HG03521 (cell line): ENCODE measurements around the gene PTPN22.
A peak's percentile ranks its signal among the peaks of the same experiment; 100 is the strongest.

Experiments
- ATAC-seq: cut with Tn5 transposase; IDR thresholded peaks from one replicate; pipeline ENCODE4 v1.9.1; 2021; ENCODE audit warnings: mild to moderate bottlenecking, moderate library complexity; ENCODE audit not compliant: unreplicated experiment

The PTPN22 gene

DNA sequence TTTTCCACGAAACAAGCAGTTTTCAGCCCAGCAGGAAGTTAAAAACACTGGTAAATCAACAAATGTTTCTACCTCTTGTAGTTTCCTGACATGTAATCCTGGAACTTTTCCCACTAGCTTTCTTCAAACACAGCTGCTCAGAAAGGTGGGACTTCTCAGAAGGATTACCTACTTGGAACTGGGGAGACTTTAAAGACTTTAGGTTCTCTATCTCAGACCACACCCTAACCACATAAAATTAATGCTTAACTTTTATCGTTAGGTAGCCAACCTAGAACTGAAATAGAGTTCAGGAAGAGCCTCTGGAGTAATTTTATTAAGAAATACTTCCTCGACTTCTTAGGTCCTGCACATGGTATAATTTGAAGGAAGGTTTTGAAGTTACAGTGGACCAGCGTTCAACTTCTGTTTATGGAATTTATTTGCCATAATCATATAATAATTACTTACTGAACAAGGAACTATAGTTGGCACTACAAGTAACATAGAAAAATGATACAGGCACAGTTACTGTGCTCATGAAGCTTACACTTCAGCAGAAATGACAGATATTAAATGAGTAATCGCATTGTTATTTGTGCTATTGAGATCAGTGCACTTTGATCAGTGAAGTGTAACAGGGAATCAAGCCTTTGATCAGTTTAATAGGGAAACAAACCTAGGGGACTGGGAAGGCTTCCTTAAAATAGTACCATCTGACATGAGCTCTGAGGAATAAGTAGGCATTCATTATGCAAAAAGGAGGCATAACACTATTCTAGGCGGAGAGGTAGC, 16.1 kb upstream of the PTPN22 start, which contains the start of gene BCL2L15:
TSS of gene BCL2L15 (minus strand) at position 180 of the 774 bp plus-strand sequence. CDS start 206 bp downstream, outside the sequence.
- ATAC-seq = no peak

DNA sequence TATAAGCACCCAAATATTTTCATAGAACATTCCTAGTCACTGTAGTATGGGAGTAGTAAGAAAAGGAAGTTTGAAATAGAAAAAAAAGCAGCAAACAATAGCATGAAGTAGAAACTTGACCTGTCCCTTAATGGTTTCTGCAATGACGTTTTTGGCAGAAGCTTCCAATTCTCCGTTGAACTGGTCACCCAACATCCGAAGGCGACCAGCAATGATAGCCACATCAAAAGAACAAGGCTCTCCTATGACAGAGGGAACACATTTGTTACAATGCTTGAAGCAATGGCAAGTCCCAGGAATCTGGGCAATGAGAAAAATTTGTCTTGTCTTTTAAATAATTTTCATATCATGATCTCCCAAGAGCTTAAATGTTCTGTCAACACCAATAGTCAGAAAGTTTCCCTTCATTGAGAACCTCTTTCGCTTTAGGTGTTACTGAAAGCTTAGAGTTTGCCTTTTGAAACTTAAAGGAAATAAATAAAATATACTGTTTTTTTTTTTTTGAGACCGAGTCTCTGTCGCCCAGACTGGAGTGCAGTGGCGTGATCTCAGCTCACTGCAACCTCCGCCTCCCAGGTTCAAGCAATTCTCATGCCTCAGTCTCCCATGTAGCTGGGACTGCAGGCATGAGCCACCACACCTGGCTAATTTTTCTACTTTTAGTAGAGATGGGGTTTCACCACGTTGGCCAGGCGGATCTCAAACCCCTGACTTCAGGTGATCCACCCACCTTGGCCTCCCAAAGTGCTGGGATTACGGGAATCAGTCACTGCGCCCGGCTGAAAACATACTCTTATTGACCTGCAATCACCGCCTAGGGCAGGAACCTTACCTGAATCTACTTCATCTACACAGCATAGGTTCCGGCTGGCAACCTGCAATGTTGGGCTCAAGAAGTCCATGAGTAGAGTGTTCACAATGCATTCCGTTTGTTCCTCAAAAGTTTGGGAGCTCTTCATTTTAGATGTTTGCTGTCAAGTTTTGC, 15.2 kb upstream of the PTPN22 start:
- ATAC-seq = no peak

DNA sequence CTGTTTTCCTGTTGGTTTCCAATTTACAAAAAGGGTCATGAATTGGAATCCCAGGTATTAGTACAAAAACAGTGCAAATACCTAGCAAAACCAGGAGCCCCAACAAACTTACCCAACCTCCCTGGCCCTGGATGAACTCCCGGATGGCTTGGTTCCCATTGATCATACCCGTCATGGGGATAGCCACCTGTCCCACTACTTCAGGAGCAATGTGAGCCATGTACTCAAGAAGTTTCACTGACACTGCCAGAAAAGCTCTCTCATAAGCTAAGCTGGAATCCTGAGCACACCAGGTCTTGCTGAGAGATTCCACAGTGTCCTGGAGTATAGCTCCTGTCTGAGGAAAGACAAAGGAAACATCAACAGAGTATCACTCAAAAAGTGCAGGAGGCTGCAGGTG, 10.1 kb upstream of the PTPN22 start:
- no peak for ATAC-seq

DNA sequence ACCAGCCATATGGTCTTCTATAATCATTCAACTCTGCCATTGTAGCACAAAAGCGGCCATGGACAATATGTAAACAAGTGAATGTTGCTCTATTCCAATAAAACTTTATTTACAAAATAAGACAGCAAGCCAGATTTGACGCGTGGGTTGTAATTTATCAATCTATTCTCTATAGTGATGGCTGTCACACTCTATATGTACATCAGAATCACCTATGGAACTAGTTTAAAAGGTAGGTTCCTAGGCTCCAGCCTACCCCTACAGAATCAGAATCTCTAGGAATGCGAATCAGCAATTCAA, 8.2 kb upstream of the PTPN22 start:
- no peak for ATAC-seq

DNA sequence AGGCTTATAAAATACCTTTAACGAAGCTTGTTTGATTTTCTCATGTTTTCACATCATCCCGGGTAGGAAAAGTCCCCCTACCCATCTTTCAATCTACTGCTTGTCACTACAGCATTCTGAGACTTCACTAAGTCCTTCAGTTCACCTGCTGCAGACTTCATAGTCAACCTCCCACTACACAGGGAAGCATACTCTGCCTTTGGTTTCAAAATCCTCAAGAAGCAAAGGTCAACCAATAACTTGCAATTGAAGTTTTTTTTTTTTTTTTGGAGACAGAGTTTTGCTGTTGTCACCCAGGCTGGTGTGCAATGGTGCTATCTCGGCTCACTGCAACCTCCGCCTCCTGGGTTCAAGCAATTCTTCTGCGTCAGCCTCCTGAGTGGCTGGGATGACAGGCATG, 4.7 kb upstream of the PTPN22 start:
- ATAC-seq = no peak

DNA sequence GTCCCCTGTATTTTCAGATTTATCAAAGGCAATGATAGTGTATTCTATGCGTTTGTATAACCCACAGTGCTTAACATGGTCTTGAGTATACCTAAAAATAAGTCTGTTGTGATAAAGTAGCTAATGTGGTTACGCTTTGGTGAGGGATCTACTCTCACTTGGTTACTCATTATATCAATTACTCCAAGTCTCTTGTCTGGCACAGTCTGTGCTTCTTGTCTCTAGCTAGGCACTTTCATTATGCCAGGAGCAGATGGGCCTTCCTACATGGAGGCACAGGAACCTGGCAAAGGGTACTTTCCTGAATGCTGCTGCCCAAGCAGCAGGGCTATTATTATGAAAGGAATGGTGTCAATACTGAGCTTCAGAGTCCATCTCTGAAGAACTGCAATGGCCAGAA, 4.2 kb upstream of the PTPN22 start:
- no peak for ATAC-seq

DNA sequence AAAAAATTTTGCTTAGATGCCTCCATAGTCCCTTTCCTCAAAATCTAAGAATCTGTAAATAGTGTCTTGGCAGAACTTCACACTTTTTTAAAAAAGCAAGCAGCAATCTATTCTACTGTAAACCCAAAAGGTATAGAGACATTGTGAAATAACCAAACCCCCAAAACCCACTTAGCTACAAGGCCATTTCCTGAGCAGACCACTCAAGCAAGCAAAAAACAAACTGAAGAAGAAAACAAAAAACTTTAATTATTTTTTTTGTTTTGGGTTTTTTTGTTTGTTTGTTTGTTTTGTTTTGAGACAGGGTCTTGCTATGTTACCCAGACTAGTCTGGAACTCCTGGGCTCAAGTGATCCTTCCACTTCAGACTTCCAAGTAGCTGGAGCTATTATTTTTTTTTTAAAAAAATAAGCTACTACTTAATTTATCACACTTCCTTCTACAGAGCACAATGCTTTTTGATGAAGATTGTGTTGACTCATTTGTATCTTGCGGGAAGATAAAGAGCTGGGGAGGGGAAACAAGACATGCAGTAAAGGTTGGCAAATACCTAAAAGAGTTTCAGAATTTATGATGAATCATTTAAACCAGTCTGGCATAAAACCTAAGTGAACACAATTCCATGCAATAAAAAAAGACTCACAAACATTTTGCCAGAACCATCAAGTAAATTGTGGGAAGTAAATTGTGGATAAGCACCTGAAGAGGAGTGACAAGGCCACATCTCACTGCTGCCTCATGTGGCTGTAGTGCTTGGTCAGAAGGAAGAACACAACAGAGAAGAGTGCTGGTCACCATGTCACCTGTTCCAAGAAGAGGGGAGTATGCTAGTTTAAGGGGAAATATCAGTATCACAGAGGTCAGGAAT, 2.7 kb upstream of the PTPN22 start:
- ATAC-seq = peak; percentile 36

DNA sequence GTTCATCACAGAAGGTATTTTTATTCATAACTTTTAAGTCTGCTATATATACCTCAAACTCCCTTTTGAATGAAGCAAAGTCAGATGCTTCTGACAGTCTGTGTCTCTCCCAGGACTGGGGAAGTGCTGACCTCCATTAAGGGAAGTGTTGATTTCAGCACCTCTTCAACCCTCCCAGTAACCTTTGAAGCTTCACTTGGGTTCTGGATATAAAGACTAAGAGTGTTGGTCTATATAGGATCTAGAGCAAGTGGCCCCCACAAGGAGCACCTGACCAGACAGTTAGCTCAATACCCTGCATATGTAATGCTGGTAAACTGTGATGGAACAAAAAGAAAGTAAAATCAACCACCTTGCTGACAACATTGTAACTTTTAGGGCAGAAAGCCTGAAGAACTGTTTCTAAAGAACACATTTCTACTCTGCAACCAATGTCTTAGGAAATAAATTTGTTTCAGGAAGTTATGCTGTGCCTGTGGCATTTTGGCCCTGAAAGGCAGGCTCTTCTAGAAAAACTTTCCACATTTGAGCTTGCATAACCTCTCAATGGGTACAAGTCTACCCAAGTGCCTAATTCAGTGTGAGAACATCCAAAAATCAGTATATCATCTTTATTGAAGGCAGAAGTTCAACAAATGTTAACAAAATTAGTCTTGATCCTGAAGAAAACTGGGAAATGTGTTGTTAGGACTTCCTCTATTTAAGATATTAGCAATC, 865 bp upstream of the PTPN22 start:
- no peak for ATAC-seq

DNA sequence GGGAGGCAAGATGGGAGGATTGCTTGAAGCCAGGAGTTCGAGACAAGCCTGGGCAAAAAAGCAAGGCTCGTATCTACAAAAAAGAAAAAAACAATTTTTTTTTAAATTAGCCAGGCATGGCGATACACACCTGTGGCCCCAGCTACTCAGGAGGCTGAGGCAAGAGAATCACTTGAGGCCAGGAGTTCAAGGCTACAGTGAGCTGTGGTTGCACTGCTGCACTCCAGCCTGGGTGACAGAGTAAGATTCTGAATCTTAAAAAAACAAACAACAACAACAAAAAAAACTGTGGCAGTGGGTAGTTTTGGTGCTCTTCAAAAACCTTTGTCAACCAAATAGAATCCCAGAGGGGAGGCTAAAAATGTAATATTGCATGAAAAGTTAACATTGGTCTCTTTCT, 734 bp downstream of the PTPN22 start:
- ATAC-seq = no peak

DNA sequence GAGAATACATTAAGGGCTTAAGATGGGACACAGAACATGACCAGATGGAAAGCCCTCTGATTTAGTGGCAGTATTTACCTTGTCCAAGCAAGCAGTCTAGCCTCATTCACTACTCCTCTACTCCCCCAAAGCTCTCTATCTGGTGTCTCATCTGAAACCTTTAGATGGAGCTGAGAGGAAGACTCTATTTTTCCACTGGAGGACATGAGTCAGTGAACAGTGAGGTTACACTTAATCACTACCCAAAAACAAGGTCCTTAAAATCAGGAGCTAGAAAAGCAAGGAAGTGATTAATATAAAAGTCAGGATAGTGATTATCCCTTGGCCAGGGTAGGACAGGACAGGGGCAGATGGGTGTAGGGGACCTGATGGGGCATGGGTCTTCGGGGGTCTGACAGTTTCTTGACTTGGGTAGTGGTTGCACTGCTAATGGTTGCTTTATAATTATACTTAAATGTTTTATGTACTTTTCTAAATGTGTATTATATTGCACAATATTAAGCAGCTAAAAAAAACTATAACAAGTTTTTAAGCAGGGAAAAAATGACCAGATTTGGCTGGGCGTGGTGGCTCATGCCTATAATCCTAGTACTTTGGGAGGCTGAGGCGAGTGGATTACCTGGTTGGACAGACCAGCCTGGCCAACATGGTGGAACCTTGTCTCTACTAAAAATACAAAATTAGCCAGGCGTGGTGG, 3.0 kb downstream of the PTPN22 start:
- ATAC-seq = no peak

DNA sequence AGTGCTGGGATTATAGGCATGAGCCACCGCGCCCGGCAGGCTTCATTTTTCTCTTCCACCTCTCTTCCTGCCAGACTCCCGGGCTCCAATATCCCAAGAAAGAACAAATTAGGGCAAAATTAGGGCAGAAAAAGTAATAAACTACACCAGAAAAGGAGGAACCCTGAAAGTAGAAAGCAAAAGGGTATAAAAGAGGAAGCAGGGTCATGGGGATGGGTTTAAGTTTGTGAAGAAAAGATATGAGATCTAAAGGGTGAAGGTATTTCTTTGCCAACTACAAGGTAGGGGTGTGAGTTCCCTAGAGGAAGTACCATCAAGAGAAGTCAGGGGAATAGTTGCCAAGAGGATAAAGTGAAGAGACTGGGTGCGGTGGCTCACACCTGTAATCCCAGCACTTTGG, 9.9 kb downstream of the PTPN22 start:
- no peak for ATAC-seq

DNA sequence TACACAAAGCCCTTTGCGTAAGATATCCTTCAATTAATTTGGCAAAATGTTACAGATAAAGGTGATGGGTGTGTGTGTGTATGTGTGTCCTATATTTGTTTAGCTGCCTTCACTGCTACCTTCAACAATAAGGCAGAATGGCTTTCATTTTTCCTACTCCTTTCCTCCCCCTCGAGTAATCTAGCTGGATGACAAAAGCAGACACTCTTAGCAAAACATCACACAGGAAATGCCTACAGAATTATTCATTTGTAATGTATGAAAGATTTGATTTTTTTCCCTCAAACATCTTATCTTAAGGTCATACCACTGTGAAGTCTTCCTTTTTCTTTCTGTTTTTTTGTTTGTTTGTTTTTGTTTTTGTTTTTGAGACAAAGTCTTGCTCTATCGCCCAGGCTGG, 10.6 kb downstream of the PTPN22 start:
- ATAC-seq = no peak

DNA sequence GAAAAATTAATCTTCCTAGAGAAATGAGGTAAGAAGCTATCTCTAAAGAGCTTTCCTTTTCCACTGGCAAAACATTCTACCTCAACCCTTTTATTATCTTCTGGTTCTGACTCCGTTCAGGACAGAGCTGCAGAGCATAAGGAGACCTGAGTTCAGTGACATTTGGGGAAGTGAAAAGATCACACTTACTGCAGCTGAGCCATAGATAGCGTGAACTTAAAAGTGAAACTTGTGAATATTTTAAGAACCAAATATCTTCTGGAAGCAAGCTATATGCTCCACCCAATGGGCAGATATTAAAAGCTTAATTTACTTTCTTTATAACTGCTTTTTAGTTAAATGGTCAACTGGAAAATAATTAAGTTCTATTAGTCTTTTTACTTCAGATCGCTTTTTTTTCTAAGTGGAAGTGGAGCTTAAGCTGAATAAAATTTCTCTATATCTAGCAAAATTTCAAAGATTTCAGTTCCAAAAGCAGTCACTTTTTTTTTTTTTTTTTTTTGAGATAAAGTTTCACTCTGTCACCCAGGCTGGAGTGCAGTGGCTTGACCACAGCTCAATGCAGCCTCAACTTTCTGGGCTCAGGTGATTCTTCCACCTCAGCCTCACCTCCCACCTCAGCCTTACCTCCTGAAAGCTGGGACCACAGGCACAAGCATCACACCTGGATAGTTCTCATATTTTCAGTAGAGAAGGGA, 11.9 kb downstream of the PTPN22 start:
- peak; percentile 85 for ATAC-seq

DNA sequence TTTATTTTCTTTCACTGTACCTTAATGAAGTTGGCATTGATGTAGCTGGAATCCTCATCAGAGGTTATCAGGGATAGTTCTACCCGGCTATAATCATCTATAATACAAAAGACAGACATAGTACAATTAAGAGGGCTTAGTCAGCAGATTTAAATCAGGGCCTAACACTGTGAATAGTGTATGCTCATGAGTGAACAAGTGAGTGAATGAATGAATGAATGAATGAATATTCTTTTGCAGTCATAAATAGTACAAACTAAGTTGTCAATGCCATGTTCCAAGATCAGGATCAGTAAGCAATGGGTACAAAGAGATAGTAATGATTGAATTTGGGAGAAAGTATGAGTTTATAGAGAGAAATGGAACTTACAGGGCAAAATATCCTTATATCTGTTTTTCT, 12.5 kb downstream of the PTPN22 start:
- no peak for ATAC-seq

DNA sequence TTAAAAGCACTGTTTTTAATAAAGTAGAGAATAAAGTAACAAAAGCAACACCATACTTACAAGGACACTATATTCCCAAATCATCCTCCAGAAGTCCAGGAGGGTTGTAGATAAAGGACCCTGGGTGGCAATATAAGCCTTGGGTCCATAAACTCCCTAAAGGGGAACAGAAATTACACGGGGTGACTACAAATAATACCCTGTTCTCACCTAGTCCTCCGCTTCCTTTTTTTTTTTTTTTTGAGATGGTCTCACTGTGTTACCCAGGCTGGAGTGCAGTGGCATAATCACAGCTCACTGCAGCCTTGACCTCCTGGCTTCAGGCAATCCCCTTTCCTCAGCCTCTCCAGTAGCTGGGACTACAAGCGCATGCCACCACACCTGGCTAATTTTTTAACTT, 13.1 kb downstream of the PTPN22 start:
- ATAC-seq = no peak

DNA sequence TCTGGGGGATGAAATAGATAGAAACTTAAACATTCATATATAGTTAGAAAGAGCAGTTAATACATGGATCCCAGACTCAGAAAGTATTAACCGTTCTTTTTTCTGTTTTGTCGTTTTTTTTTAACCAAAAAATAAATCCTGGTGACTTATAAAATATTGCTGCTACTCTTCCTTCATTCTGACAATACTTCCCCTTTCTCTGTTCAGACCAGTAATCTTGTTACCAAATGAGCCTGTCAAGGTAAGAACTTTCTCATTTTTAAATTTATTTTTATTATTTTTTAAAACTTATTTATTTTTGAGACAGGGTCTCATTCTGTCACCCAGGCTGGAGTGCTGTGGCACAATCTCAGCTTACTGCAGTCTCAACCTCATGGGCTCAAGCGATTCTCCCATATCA, 13.7 kb downstream of the PTPN22 start:
- no peak for ATAC-seq

DNA sequence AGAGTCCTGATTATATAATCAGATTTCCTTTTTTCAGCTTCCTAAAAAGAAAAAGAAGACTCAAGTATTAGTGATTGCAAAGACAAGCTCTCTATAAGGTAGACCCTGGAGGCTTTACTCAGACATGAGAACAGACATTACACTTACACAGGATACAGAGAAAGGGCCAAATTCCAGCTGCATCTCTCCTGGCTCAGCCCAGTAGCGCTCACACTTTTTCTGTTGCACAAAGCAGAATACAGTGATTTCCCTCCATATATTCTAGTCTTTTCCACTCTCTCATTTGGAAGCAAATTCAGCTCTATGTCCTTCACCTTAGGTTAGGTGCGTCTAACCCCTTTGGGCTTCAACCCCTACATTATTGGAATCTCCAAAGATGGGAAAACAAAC, 15.1 kb downstream of the PTPN22 start:
- ATAC-seq = no peak

DNA sequence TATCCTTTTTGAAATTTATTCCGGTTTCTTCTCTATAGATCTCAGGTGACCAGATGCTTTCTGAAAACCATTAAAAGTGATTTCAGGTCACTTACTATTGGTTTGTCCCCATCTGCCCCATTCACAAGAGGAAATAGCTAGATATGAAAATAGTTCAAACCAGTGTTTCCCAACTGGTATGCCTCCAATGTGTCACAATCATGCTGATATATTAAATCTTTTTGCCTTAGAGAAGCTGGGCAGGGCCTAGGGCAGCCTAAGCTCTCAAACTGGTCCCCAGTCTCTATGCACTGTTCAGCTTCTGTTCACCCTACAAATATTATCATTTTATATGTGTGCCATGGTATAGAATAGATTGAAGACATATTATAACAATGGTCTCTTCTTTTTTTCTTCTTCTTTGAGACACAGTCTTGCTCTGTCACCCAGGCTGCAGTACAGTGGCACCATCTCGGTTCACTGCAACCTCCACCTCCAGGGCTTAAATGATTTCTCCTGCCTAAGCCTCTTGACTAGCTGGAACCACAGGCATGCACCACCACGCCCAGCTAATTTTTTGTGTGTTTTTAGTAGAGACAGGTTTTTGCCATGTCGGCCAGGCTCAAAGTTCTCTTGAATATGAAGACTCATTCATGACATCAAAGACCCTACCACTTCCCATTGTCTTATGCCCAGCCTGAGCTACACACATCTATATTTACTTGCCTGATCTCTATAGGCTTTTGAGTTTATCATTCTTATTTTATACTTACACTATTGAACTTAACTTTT, 15.7 kb downstream of the PTPN22 start:
- no peak for ATAC-seq

DNA sequence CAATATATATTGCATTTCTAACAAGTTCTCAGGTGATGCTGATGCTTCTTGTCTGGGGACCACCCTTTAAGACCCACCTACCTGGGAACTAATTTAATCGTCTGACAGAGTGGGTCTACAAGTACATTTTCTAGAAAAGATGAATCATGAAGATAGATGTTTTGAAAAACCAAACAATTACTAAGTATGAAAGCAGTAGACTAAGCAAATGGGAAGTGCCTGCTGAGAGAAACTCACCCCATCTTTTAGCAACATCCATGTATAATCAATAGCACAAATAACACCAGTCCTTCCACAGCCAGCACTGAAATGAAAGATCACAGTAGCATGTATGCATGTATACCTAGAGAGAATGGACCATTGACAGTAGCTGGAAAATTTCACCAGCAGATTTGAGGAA, 17.3 kb downstream of the PTPN22 start:
- no peak for ATAC-seq
